RWPE2 (cell line): Measurements from ENCODE around the gene ACVRL1.

Experiments used
- ATAC-seq: fragments of 200-7000 bp; cut with Tn5 transposase; 3 replicates; pipeline ENCODE4 v1.9.1; 2021; ENCODE audit warnings: low read depth
- DNase-seq: peaks from one replicate; pipeline ENCODE4 v3.0.0-alpha.2; 2020; ENCODE audit warnings: low spot score
- H3K27ac ChIP-seq: fragments of 450-650 bp; 2 replicates; pipeline ENCODE4 v1.5.1; 2017; ENCODE audit warnings: mild to moderate bottlenecking; ENCODE audit not compliant: poor library complexity, severe bottlenecking
- H3K27me3 ChIP-seq: fragments of 250-450 bp; sonication (Bioruptor Pico); 2 replicates; pipeline ENCODE4 v1.5.1; 2021; ENCODE audit warnings: mild to moderate bottlenecking, moderate library complexity; ENCODE audit not compliant: insufficient read depth, poor library complexity, severe bottlenecking
- H3K36me3 ChIP-seq: fragments of 250-450 bp; sonication (Bioruptor Pico); 2 replicates; pipeline ENCODE4 v1.5.1; 2020; ENCODE audit warnings: low read depth, mild to moderate bottlenecking, moderate library complexity
- H3K4me1 ChIP-seq: fragments of 250-450 bp; sonication (Bioruptor Pico); 2 replicates; pipeline ENCODE4 v1.5.1; 2021; ENCODE audit warnings: mild to moderate bottlenecking, moderate library complexity; ENCODE audit not compliant: insufficient read depth, poor library complexity, severe bottlenecking
- H3K4me3 ChIP-seq: fragments of 250-450 bp; sonication (Bioruptor Pico); 2 replicates; pipeline ENCODE4 v1.5.1; 2021; ENCODE audit warnings: mild to moderate bottlenecking, moderate library complexity; ENCODE audit not compliant: severe bottlenecking
- H3K9me3 ChIP-seq: fragments of 250-450 bp; sonication (Bioruptor Pico); 2 replicates; pipeline ENCODE4 v1.5.1; 2021; ENCODE audit warnings: mild to moderate bottlenecking, moderate library complexity; ENCODE audit not compliant: severe bottlenecking
- TF ChIP-seq, protein P1 (sequence below): fragments of 450-650 bp; IDR thresholded peaks from one replicate; pipeline ENCODE4 v1.5.1; 2017; ENCODE audit warnings: mild to moderate bottlenecking, moderate library complexity; ENCODE audit not compliant: poor library complexity, severe bottlenecking

Gene ACVRL1

DNA sequence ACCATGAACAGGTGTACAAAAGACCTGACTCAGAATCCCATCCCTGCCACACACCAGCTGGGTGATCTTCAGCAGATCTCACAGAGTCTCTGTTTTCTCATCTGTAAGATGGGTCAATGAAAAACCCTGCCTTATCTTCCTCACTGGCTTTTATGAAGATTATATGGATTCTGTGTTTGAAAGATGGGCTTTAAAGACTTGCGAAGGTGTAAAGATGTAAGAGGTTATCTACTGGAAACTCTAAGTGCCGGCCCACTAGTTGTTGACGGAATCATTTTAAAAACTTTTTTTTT is 34.7 kb upstream of the ACVRL1 start:
- Histone ChIP-seq H3K4me3 (no peak overlapping the region), H3K27me3 (peaks cover 26% of the 10 kb centered on the region), H3K36me3 (no peaks in the 10 kb centered on the region), H3K4me1 (no peaks in the 10 kb centered on the region), H3K27ac (no peak overlapping the region), H3K9me3 (no peaks in the 10 kb centered on the region)
- DNase-seq (no peak), ATAC-seq (no peak)
- TF ChIP-seq, protein P1, sequence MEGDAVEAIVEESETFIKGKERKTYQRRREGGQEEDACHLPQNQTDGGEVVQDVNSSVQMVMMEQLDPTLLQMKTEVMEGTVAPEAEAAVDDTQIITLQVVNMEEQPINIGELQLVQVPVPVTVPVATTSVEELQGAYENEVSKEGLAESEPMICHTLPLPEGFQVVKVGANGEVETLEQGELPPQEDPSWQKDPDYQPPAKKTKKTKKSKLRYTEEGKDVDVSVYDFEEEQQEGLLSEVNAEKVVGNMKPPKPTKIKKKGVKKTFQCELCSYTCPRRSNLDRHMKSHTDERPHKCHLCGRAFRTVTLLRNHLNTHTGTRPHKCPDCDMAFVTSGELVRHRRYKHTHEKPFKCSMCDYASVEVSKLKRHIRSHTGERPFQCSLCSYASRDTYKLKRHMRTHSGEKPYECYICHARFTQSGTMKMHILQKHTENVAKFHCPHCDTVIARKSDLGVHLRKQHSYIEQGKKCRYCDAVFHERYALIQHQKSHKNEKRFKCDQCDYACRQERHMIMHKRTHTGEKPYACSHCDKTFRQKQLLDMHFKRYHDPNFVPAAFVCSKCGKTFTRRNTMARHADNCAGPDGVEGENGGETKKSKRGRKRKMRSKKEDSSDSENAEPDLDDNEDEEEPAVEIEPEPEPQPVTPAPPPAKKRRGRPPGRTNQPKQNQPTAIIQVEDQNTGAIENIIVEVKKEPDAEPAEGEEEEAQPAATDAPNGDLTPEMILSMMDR: no peak

DNA sequence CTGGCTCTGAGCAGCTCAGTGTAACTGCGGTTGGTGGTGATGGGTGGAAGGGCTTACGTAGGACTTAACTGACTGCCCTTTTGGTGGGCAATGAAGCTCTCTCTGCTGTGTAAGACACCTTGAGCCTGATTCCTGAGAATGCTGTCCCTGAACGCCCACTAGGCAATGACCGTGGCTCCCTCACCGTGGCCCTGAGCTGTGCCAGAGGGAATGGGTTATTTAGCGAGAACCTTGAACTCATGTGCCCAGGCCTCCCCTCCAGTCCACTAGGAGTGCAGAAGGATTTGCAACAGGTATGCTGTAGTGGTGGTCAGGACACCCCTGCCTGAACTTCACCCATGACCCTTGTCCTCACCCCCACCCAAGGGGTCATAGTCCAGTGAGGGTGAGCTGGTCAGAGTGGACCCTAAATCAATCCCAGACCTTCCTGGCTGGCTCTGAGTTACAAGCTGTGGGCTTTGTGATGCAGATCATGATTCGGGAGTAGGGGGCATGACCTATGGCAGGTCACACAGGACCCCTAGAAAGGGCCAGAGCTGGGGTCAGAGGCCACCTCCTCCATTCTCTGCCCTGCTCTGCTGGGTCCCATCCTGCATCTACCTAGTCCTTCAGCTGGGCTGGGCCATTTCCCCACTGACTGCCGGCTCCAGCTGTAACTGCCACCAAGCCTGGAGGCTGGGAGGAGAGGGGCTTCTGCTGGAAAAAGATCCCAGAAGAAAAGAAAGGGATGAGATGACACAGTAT is 33.9 kb upstream of the ACVRL1 start:
- H3K36me3 ChIP-seq: no peaks in the 10 kb centered on the region

DNA sequence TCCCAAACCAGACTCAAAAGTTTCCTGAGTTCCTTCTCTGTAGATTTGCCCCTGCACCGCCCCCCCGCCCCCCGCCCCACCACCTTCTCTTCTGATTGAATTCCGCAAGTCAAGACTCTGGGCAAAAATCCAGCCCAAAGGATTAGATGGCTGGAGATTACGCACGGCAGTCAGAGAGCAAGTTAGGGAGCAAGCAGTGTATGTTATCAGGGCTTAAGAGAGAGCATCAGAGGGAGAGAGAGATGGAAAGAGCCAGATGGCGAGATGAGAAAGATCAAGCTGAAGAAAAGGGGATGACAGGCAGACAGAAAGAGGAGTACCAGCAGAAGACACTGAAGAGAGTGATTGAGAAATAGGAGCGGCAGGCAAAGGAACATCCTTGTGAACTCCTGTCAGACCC is 33.3 kb upstream of the ACVRL1 start:
- TF ChIP-seq, protein P1: no peak
- DNase-seq: no peak
- Histone ChIP-seq H3K4me1 (no peaks in the 10 kb centered on the region), H3K36me3 (no peaks in the 10 kb centered on the region), H3K27ac (no peak overlapping the region), H3K4me3 (no peak overlapping the region), H3K9me3 (no peaks in the 10 kb centered on the region), H3K27me3 (peaks cover 20% of the 10 kb centered on the region)
- no peak for ATAC-seq

More for the DNA sequence above, 33.9 kb upstream of the ACVRL1 start:
- H3K9me3 ChIP-seq: no peaks in the 10 kb centered on the region
- TF ChIP-seq, protein P1: no peak
- no peak overlapping the region for H3K27ac ChIP-seq
- no peak for DNase-seq
- H3K4me1 ChIP-seq: no peaks in the 10 kb centered on the region
- peaks cover 26% of the 10 kb centered on the region for H3K27me3 ChIP-seq
- H3K4me3 ChIP-seq: no peak overlapping the region
- ATAC-seq: no peak

DNA sequence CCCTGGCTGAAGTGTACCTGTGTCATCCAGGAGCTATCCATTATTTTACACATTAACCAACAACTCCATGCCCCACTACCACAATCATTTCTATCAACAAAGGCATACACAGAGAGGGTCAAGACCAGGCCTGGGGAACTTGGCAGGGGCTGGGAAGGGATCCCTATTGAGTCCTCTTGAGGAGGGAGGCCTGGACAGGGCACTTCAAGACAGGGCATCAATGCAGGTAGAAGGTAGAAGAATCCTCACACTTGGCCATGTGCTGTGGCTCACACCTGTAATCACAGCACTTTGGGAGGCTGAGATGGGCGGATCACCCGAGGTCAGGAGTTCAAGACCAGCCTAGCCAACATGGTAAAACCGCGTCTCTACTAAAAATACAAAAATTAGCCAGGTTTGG is 32.8 kb upstream of the ACVRL1 start:
- TF ChIP-seq, protein P1: no peak
- Histone ChIP-seq H3K27me3 (peaks cover 15% of the 10 kb centered on the region), H3K36me3 (no peaks in the 10 kb centered on the region)

DNA sequence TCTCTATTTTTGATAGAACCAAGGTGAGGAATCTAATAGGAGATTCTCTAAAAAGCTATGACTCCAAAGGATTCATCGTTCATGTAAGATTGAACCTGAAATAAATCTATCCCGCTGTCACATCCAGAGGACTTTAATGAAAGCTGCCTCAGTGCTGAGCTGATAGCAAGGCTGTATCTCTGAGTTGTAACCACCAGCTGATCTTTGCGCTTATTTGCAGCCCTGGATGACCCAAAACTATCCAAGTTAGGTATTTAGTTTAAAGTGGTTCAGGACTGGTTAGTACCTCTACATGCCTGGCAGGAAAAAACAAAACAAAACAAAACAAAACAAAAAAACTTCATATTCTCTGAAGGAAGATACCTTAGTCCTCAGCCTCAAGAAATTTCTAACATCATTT is 28.2 kb upstream of the ACVRL1 start:
- Histone ChIP-seq H3K4me3 (no peak overlapping the region), H3K27ac (no peak overlapping the region), H3K27me3 (no peaks in the 10 kb centered on the region), H3K9me3 (no peaks in the 10 kb centered on the region), H3K36me3 (no peaks in the 10 kb centered on the region), H3K4me1 (no peaks in the 10 kb centered on the region)
- ATAC-seq (no peak), DNase-seq (no peak)
- TF ChIP-seq, protein P1: no peak

More for the DNA sequence above, 32.8 kb upstream of the ACVRL1 start:
- ATAC-seq (no peak), DNase-seq (no peak)
- no peak overlapping the region for H3K4me3 ChIP-seq
- no peak overlapping the region for H3K27ac ChIP-seq
- no peaks in the 10 kb centered on the region for H3K4me1 ChIP-seq
- H3K9me3 ChIP-seq: no peaks in the 10 kb centered on the region
